Motor neuron (in vitro differentiated cells): ENCODE measurements around the gene GOLGA8H. TPM values are rescaled to one million over a fixed set of nuclear protein-coding genes. Genes with fewer than 3 reads are reported as not detected.
"Not testable (repeated sequence)": the region's sequence is repeated elsewhere in the genome, so short reads cannot be mapped to it uniquely, and the experiment has no call there.

Experiments used
- ATAC-seq, 8 experiments: fragments of 200-7000 bp; cut with Tn5 transposase; replicated peaks in 6 of 8; 2 replicates each; pipeline ENCODE4 v1.8.0; 2021; ENCODE audit warnings: mild to moderate bottlenecking in 8 of 8, moderate library complexity in 8 of 8
- H3K27ac ChIP-seq, 2 donors: fragments of 250-450 bp; sonication (Bioruptor Pico); 2 replicates each; pipeline ENCODE4 v1.9.0; 2021; ENCODE audit warnings: antibody characterized with exemption in 2 of 2, mild to moderate bottlenecking in 2 of 2, moderate library complexity in 1 of 2
- H3K4me1 ChIP-seq, 2 donors: fragments of 250-450 bp; sonication (Bioruptor Pico); replicated peaks in 1 of 2; 2 replicates each; pipeline ENCODE4 v1.6.1; 2021; ENCODE audit warnings: antibody characterized with exemption in 2 of 2, mild to moderate bottlenecking in 2 of 2, moderate library complexity in 1 of 2
- H3K4me3 ChIP-seq, 5 donors: fragments of 250-450 bp; sonication (Bioruptor Pico); 2 replicates each; pipeline ENCODE4 v1.9.0; 2021; ENCODE audit warnings: antibody characterized with exemption in 5 of 5, mild to moderate bottlenecking in 5 of 5, moderate library complexity in 4 of 5
- WGBS, 10 experiments: fragments of 450-650 bp; shearing (Covaris generic); methylation state at CpG; one replicate each; pipeline ENCODE4 v1.0.0; 2022; 5-methylcytosine and 5-hydroxymethylcytosine counted together
- in situ Hi-C, 9 experiments: fragments of 400-800 bp; cut with MboI; loops; one replicate each; pipeline ENCODE4 v1.15.0; 2021; ENCODE audit warnings: low sequenced_read_pairs in 9 of 9, low pct_unique_long_range_greater_than_20kb in 2 of 9; ENCODE audit not compliant: unreplicated experiment in 9 of 9
- total RNA-seq, 8 experiments: library from RNA; unstranded; fragments of 300-600 nt; gene quantifications; 2 replicates each; pipeline versions ENCODE4 v1.2.3 to v1.2.4, GENCODE V29; 2022

Gene GOLGA8H
- under 1 TPM in 7 of 8 experiments, not detected in 1; 0.27 to 0.85 (median 0.54) TPM for total RNA-seq

DNA sequence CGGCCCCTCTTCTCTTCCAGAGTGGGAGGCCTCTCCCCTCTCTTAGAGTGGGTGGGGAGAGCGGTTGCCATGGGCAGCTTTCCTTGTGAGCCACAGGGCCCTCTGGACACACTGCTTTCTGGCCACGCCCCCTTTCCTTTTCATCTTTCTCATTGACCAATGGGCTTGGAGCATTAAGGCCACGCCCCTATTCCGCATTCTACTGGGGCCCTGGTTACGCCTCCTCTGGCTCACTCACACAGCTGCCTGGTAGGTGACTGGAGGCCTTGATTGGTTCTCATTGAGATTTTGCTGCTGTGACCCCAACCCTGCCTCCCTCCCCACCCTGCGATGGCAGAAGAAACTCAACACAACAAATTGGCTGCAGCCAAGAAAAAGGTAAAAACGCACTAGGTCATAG lies at the start of gene GOLGA8H:
GOLGA8H (plus strand) TSS at position 233 of the 400 bp plus-strand sequence; CDS start at position 331, 98 bp downstream.
- H3K27ac ChIP-seq, in situ Hi-C loops, H3K4me3 ChIP-seq, ATAC-seq, H3K4me1 ChIP-seq: not testable (repeated sequence)
- WGBS, 10 experiments = 75% methylated on average over 2 of the region's 8 CpGs; no CpG with 5 or more reads in 9 of the 10 experiments

GRCh38 chr15:30566949-30567348 lies 36.9 kb upstream of the GOLGA8H start:
- ATAC-seq, H3K4me3 ChIP-seq, in situ Hi-C loops, H3K4me1 ChIP-seq, H3K27ac ChIP-seq: not testable (repeated sequence)
- no CpG with 5 or more reads among the region's 6 CpGs for WGBS, 10 experiments

- H3K27ac ChIP-seq, H3K4me3 ChIP-seq, in situ Hi-C loops, H3K4me1 ChIP-seq: not testable (repeated sequence)
- ATAC-seq = peak; percentile 66 to 89 (median 80)
- WGBS, 10 experiments = no CpG with 5 or more reads among the region's 38 CpGs
Observed at GRCh38 chr15:30573012-30573491, 30.8 kb upstream of the GOLGA8H start.

- H3K4me1 ChIP-seq, H3K4me3 ChIP-seq, in situ Hi-C loops, H3K27ac ChIP-seq: not testable (repeated sequence)
- ATAC-seq = peak in 5 of 8 experiments; percentile 29 to 61 (median 53)
- no CpG with 5 or more reads among the region's 6 CpGs for WGBS, 10 experiments
Observed at GRCh38 chr15:30579394-30579970, 24.3 kb upstream of the GOLGA8H start.

DNA sequence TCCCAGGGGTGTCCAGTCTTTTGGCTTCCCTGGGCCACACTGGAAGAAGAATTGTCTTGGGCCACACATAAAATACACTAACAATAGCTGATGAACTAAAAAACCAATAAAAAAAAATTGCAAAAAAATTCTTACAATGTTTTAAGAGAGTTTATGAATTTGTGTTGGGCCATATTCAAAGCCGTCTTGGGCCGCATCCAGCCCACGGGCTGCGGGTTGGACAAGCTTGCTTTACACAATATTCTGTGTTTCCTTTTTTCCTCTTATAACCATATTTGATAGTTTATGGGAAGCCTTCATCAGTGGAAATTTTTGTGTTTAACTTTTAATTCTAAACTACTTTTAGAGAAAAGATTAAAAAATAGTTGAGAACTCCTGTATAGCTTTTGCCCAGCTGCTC lies 23.1 kb upstream of the GOLGA8H start:
- H3K27ac ChIP-seq, in situ Hi-C loops, H3K4me1 ChIP-seq, ATAC-seq, H3K4me3 ChIP-seq: not testable (repeated sequence)
- WGBS, 10 experiments = no CpG with 5 or more reads among the region's 4 CpGs

DNA sequence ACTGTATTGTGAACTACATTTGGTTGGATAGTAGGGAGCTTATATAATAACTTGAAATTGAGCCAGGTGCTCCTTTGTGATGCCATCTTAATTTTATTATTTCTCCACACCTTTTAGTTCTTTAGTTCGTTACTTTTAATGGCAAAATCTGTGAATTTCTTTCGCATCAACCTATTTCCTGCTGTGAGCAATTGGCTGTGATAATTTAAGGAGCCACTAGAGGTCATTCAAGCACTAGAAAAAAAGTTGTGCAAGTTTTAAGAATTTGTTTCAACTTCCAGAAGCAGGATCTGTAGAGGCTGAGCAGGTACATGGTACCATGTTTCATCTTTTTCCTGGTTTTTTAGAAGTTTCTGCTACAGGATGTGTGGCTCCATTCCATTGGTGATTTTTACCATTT lies 4.9 kb upstream of the GOLGA8H start:
- WGBS, 10 experiments = no CpG with 5 or more reads among the region's 2 CpGs
- in situ Hi-C loops, ATAC-seq, H3K27ac ChIP-seq, H3K4me3 ChIP-seq, H3K4me1 ChIP-seq: not testable (repeated sequence)

DNA sequence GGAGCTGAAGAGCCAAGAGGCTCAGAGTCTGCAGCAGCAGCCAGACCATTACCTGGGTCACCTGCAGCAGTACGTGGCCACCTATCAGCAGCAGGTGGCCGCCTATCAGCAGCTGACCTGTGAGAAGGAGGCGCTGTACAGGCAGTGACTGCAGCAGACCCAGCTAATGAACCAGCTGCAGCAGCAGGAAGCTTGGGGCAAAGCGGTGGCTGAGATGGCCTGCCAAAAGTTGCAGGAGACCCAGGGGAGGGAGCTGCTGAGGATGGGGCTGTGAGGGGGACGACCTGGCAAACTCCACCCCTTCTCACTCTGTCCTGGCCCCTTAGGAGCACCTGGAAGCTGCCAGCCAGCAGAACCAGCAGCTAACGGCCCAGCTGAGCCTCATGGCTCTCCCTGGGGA lies 8.4 kb downstream of the GOLGA8H start:
- H3K4me3 ChIP-seq, ATAC-seq, in situ Hi-C loops, H3K4me1 ChIP-seq, H3K27ac ChIP-seq: not testable (repeated sequence)
- no CpG with 5 or more reads among the region's 6 CpGs for WGBS, 10 experiments

GRCh38 chr15:30621342-30621741 lies 17.5 kb downstream of the GOLGA8H start:
- in situ Hi-C loops, H3K4me3 ChIP-seq, H3K27ac ChIP-seq, H3K4me1 ChIP-seq: not testable (repeated sequence)
- peak in 1 of 8 experiments; percentile 5 for ATAC-seq
- no CpG with 5 or more reads among the region's 3 CpGs for WGBS, 10 experiments

DNA sequence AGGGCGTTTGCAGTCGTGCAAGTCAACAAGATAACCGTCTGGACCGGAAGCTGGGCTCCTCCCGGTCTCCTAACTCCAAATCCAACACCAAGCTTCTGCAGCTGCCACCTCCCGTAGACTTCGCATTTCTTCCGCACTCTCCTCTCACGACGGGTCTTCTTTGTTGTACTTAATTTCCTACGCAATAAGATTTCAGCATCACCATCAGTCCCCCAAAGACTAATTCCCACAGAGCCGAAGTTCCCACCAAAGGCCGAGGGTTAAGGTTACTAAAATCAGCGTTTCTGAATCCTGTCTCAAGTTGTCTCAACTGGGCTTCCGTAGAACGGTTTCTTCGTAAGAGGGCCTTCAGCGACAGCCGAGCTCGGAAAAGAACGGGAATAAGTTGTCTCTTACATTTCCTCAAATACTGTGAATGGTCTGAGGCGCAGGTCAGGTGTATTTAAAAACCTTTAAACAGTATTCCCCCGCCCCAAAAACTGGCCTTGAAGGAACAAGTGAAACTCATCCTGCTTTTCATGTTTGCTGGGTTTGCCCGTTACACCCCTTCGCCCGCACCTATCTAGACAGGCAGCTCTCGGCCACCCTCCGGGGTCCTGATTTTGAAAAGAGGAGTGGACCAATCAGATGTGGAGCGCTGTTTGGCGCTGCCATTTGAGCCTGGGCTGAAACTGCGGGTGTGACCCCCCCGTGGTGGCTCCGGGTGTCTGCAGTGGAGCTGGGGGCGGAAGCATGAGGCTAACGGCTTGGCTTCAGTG lies 21.8 kb downstream of the GOLGA8H start, which contains the start of gene ARHGAP11B:
ARHGAP11B (plus strand) TSS at position 693 of the 758 bp plus-strand sequence.
- 0% methylated on average over 1 to 7 of the region's 35 CpGs; no CpG with 5 or more reads in 5 of the 10 experiments for WGBS, 10 experiments
- peak; percentile 87 to 96 (median 94) for ATAC-seq

DNA sequence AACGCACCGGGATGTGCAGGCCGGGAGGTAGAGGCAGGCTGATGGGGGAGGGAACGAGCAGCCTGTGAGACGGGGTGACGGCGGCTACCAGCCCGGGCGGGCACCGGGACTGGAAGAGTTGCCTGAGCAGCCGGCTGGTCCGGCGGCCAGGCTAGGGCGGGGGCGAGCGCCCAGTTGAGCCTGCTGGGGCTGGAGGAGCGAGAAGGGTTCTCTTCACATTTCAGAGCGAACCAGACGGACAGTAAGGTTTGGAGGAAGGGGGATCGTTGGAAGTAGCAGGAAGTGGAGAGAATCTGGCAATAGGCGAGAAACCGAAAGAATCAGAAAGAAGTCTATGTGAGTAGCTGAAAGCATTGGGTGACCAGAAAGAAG lies 22.4 kb downstream of the GOLGA8H start:
- ATAC-seq = peak in 5 of 8 experiments; percentile 28 to 68 (median 63)
- H3K27ac ChIP-seq = peak overlapping the region in 1 of 2 donors; percentile 64
- WGBS, 10 experiments = no CpG with 5 or more reads among the region's 22 CpGs
- in situ Hi-C loops, H3K4me1 ChIP-seq: not testable (repeated sequence)
- H3K4me3 ChIP-seq = peak overlapping the region; percentile 62 to 99 (median 94)

More for the DNA sequence above, 21.8 kb downstream of the GOLGA8H start, which contains the start of gene ARHGAP11B:
- H3K4me1 ChIP-seq, in situ Hi-C loops: not testable (repeated sequence)
- Histone ChIP-seq H3K4me3 (peak within 1 kb of the TSS; percentile 62 to 99 (median 94)), H3K27ac (peak within 1 kb of the TSS; percentile 96 to 98)

DNA sequence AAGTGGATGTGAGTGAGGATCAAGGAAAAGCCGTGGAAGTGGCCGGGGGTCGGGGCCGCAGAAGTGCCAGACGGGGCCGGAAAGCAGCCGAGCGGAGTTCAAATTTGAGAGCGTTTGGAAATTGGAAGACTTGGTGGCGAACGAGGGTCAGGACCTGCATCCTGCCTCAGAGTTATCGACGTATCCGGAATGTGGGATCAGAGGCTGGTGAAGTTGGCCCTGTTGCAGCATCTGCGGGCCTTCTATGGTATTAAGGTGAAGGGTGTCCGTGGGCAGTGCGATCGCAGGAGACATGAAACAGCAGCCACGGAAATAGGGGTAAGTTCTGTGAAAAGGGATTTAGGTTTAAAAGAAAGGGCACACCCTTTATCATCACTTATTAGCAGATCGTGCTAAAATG lies 22.8 kb downstream of the GOLGA8H start:
- not testable (repeated sequence) for ATAC-seq

DNA sequence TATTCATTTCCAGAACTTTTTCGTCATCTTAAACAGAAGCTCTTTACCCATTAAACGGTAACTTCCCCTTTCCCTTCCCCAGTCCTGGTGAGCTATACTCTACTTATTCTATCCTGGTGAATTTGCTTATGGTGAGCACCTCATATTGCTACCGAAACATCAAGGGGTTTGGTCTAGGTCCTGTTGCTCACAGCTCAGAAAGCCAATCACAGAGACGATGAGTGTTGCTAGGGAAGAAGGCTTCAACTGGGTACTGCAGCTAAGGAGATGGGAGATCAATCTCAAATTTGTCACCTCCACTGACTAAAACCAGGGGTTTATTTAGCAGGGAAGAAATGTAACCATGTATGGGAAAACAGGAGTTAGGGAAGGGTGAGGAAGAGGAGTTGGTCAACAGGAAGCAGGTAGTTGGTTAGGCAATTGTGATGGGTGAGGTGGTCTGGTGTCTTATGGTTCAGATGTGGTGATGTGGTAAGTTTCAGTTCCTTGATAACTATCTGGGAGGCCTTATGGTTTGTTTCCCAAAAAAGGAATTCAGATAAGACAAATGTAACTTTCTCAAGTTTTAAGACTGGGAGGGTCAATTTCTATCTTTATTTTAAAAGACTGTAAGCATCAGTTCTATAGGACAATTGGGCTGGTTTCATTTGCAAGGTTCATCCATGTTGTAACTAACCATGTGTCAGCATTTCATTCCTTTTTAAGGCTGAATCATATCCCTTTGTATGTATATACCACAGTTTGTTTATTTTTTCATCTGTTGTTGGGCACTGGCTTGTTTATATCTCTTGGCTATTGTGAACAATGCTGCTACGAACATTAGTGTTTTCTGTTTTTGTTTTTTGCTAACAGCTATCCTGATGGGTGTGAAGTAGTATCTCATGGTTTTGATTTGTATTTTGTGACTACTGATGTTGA lies 46.4 kb downstream of the GOLGA8H start:
- WGBS, 10 experiments = 83 to 100% (median 93%) methylated on average over 2 to 4 of the region's 5 CpGs; no CpG with 5 or more reads in 1 of the 10 experiments
- in situ Hi-C loops = loop anchor here in 3 of 9 experiments (25.0 kb wide), 2 partner anchors 112 to 837 kb away; no protein-coding TSS in a partner anchor

More for the DNA sequence above, 22.8 kb downstream of the GOLGA8H start:
- H3K4me1 ChIP-seq, in situ Hi-C loops, H3K27ac ChIP-seq: not testable (repeated sequence)
- H3K4me3 ChIP-seq = peak overlapping the region; percentile 62 to 99 (median 94)
- 3% methylated on average over 5 of the region's 20 CpGs; no CpG with 5 or more reads in 9 of the 10 experiments for WGBS, 10 experiments

More for the DNA sequence above, 46.4 kb downstream of the GOLGA8H start:
- no peak for ATAC-seq
- Histone ChIP-seq H3K27ac (no peak overlapping the region), H3K4me3 (no peak overlapping the region), H3K4me1 (no peaks in the 10 kb centered on the region)
